Breast epithelium (tissue), 3 donors: Measurements from ENCODE around the gene FRK.

Source experiments
- POLR2A ChIP-seq: fragments of 450-650 bp; IDR thresholded peaks from one replicate; pipeline ENCODE4 v1.6.1; 2016; ENCODE audit warnings: antibody characterized with exemption, mild to moderate bottlenecking, moderate library complexity
- TF ChIP-seq, protein P1 (sequence below), 3 donors: fragments of 450-650 bp; IDR thresholded peaks; one replicate each; pipeline ENCODE4 v1.5.1; 2016 to 2017; ENCODE audit warnings: antibody characterized with exemption in 3 of 3, mild to moderate bottlenecking in 3 of 3, moderate library complexity in 3 of 3

DNA sequence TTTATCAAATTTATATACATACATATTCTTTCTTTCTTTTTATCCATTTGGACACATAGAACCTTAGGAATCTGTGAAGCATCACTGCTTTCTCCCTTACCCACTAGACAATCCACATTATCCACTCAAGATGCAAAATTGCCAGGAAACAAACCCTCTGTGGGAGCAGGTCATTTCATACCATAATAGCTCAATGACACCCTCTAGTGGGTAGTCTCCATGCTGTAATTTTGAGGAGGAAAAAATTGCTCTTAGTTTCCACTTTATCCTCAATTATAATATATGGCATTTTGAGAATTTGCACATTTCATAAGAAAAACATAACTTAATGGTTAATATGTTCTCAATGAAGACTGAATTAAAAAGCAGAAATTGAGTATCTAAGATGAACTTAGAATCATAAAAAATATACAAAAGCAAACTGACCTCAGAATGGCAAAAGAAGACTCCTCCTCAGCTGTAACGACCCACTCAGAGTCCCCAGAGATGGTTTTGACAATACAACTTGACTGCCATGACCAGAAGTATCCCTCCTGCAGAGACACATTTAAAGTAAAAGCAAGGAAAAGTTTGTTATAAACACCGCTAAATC lies 164.1 kb downstream of the FRK start:
- TF ChIP-seq, protein P1, sequence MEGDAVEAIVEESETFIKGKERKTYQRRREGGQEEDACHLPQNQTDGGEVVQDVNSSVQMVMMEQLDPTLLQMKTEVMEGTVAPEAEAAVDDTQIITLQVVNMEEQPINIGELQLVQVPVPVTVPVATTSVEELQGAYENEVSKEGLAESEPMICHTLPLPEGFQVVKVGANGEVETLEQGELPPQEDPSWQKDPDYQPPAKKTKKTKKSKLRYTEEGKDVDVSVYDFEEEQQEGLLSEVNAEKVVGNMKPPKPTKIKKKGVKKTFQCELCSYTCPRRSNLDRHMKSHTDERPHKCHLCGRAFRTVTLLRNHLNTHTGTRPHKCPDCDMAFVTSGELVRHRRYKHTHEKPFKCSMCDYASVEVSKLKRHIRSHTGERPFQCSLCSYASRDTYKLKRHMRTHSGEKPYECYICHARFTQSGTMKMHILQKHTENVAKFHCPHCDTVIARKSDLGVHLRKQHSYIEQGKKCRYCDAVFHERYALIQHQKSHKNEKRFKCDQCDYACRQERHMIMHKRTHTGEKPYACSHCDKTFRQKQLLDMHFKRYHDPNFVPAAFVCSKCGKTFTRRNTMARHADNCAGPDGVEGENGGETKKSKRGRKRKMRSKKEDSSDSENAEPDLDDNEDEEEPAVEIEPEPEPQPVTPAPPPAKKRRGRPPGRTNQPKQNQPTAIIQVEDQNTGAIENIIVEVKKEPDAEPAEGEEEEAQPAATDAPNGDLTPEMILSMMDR (IDR thresholded peaks at IDR 0.05): peak; percentile 25 to 54 (median 49)
- TF ChIP-seq POLR2A: no peak
